BE2C (cell line): ENCODE results near the gene PHLDA1.

Source experiments
- DNase-seq: peaks from one replicate; pipeline ENCODE4 v3.0.0-alpha.2; 2020
- H3K27me3 ChIP-seq: fragments of 250-450 bp; sonication (Bioruptor Pico); 2 replicates; pipeline ENCODE4 v1.5.1; 2020; ENCODE audit warnings: mild to moderate bottlenecking
- H3K36me3 ChIP-seq: fragments of 250-450 bp; sonication (Bioruptor Pico); 2 replicates; pipeline ENCODE4 v1.5.1; 2020; ENCODE audit warnings: mild to moderate bottlenecking
- H3K4me1 ChIP-seq: fragments of 250-450 bp; sonication (Bioruptor Pico); 2 replicates; pipeline ENCODE4 v1.5.1; 2020
- H3K4me3 ChIP-seq: 2 replicates; pipeline ENCODE4 v1.5.1; 2011; ENCODE audit warnings: low read depth, low read length
- H3K9me3 ChIP-seq: fragments of 250-450 bp; sonication (Bioruptor Pico); 2 replicates; pipeline ENCODE4 v1.5.1; 2020
- CTCF ChIP-seq: IDR thresholded peaks from 2 replicates; pipeline ENCODE4 v1.5.1; 2012; ENCODE audit warnings: mild to moderate bottlenecking, low read depth, low read length

PHLDA1 gene

DNA sequence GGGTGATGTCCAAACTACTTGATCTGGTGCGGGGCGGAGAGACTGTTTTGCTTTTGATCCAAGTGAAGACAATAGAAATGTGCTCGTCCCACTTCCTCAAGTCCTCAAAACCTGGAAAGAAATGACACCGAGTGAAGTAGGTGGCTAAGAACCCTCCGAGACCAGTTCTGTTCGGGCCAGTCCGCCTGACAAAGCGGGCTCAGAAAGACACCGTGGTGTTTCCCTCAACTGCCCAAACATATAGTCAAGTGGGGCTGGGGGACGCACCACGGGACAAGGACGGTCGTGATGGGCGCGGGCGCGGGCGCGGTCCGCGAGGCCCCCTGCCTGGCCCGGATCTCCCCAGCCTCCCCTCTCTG, 1.6 kb downstream of the PHLDA1 start:
- 0 out of 2 replicates have a peak, but pooled peaks cover 4% of the 10 kb centered on the region for H3K4me1 ChIP-seq
- TF ChIP-seq CTCF, result no peak
- H3K36me3 ChIP-seq, result no peaks in the 10 kb centered on the region
- H3K4me3 ChIP-seq, result peak overlapping the region; percentile 69
- no peaks in the 10 kb centered on the region for H3K9me3 ChIP-seq
- DNase-seq, result no peak
- no peaks in the 10 kb centered on the region for H3K27me3 ChIP-seq

DNA sequence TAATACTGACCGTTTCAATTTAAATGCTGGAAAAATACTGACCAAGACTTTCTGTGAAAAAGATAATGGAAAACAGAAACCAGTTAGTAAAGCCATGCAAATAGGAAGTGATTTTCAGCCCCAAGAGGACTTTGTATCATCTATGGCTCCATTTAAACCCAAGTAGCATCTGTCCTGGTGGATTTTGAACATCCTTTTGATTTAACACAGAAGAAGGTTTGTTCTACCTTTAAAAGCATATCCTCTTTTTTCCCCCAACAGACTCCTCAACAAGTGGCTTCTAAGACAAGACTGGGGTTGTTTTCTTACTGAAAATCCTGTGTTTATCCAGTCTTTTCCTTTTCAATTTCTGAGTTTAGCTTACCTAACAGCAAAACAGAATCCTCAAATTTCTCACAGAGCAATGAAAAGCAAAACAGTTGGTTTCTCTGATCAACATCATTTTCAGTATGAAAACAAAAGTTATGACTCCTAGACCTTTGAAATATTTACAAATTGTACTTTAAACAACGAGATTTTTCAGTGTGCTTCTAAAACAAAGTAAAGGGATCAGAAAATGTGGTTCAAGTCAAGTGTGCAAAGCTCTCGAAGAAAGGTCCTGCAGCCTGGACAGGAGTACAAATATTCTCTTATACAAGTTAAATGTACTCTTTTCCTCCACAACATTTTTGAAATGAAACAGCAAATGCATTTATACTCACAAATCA, 2.9 kb downstream of the PHLDA1 start:
- Histone ChIP-seq H3K4me3 (peak overlapping the region; percentile 69), H3K4me1 (0 out of 2 replicates have a peak, but pooled peaks cover 6% of the 10 kb centered on the region), H3K9me3 (no peaks in the 10 kb centered on the region), H3K27me3 (no peaks in the 10 kb centered on the region), H3K36me3 (no peaks in the 10 kb centered on the region)
- DNase-seq, result no peak
- no peak for TF ChIP-seq CTCF

- no peaks in the 10 kb centered on the region for H3K36me3 ChIP-seq
- no peak for DNase-seq
- 0 out of 2 replicates have a peak, but pooled peaks cover 6% of the 10 kb centered on the region for H3K4me1 ChIP-seq
- no peaks in the 10 kb centered on the region for H3K9me3 ChIP-seq
- no peak overlapping the region for H3K4me3 ChIP-seq
- H3K27me3 ChIP-seq, result no peaks in the 10 kb centered on the region
- TF ChIP-seq CTCF, result no peak
These were observed 4.9 kb downstream of the PHLDA1 start for GRCh38 chr12:76026643-76027063.

DNA sequence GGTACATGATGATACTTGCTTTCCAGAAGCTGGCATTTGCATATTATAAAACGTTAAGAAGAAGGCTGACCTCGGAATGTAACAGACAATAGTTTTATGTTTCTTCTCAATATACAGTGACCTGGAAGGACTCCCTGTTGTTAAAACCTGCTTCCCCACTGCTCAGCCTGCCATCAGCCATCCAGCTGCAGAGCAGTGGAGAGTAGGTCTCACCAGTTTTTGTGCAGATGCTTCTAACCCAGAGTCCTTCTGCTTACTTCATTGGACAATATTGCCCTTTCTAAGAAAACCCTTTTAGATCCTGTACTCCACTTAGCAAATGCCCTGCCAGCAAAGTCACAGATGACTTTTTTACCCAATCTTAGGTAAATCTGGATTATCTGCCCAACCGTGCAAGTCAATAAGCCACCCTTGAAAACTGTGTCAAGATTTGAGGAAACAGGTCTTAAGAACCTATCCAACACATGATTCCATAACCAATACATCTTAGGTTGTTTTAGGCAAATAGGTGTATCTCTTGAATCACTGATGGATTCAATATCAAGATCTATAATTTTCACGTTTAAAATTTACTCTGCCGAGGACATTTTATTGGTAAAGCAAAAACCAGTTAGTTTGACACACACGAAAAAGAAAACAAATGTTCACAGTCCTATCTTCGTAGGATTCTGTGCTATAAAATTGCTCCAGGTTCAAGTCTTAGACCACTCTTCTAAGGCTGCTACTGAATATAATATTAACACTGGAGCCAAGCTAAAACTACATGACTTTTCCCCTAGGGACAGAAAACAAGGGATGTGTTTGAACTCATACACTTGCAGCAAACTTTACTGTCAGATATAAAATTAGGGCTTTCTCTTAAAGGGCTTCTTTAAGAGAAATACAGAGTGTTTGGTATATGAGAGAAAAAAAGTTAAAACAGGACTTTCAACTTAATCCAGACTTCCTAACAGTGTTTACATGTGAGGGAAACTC, 5.7 kb downstream of the PHLDA1 start:
- H3K27me3 ChIP-seq, result no peaks in the 10 kb centered on the region
- H3K36me3 ChIP-seq, result no peaks in the 10 kb centered on the region
- peaks cover 6% of the 10 kb centered on the region; the same call in 1 of the 2 replicates for H3K4me1 ChIP-seq
- TF ChIP-seq CTCF, result no peak
- H3K4me3 ChIP-seq, result no peak overlapping the region
- H3K9me3 ChIP-seq, result no peaks in the 10 kb centered on the region
- DNase-seq, result no peak

- peaks cover 6% of the 10 kb centered on the region; the same call in 1 of the 2 replicates for H3K4me1 ChIP-seq
- TF ChIP-seq CTCF, result no peak
- no peaks in the 10 kb centered on the region for H3K36me3 ChIP-seq
- H3K4me3 ChIP-seq, result no peak overlapping the region
- no peaks in the 10 kb centered on the region for H3K27me3 ChIP-seq
- no peak for DNase-seq
- H3K9me3 ChIP-seq, result no peaks in the 10 kb centered on the region
These were observed 6.5 kb downstream of the PHLDA1 start for GRCh38 chr12:76024942-76025600.
